H1 (cell line): Measurements from ENCODE around the gene CCDC91. TPM values are rescaled to one million over a fixed set of nuclear protein-coding genes. Genes with fewer than 3 reads are reported as not detected.

ENCODE experiments used
- CTCF ChIA-PET: fragments of 300-600 bp; sonication (Branson Sonifier 250); formaldehyde crosslinking; loops from one replicate; lab custom pipeline; 2021; ENCODE audit not compliant: partially characterized antibody; lab: Charles Lee
- POLR2A ChIA-PET: fragments of 300-600 bp; sonication (Branson Sonifier 250); formaldehyde crosslinking; loops from one replicate; lab custom pipeline; 2021; ENCODE audit warnings: inconsistent platforms; ENCODE audit not compliant: partially characterized antibody; lab: Charles Lee
- DNase-seq, 2 experiments: peaks; one replicate each; pipeline versions ENCODE4 v3.0.0 to v3.0.0-alpha.2; 2010 to 2022; ENCODE audit warnings: low spot score in 2 of 2, low read depth in 1 of 2, mixed read lengths in 1 of 2
- FAIRE-seq: peaks from 2 replicates; lab custom pipeline; 2011; peaks lifted over from hg19 to GRCh38; lab: Jason Lieb, UNC
- H2AFZ ChIP-seq: 2 replicates; pipeline ENCODE4 v1.8.1; 2012; ENCODE audit warnings: low read length, inconsistent platforms
- H2AK5ac ChIP-seq: 2 replicates; pipeline ENCODE4 v1.6.1; 2013; ENCODE audit warnings: low read depth, low read length
- H2BK120ac ChIP-seq: replicated peaks from 2 replicates; pipeline ENCODE3; 2013; ENCODE audit warnings: low read depth, low read length, inconsistent platforms
- H2BK12ac ChIP-seq: 2 replicates; pipeline ENCODE4 v1.6.1; 2013; ENCODE audit warnings: low read depth, low read length
- H2BK15ac ChIP-seq: 2 replicates; pipeline ENCODE4 v1.6.1; 2013; ENCODE audit warnings: low read length
- H2BK20ac ChIP-seq: 2 replicates; pipeline ENCODE4 v1.6.1; 2013; ENCODE audit warnings: low read length
- H2BK5ac ChIP-seq: 2 replicates; pipeline ENCODE4 v1.6.1; 2013; ENCODE audit warnings: low read depth, low read length
- H3K14ac ChIP-seq: 2 replicates; pipeline ENCODE4 v1.6.1; 2013; ENCODE audit warnings: inconsistent platforms; ENCODE audit not compliant: insufficient read length
- H3K18ac ChIP-seq: 2 replicates; pipeline ENCODE4 v1.6.1; 2013; ENCODE audit warnings: low read length; ENCODE audit errors: extremely low read depth
- H3K23ac ChIP-seq: 2 replicates; pipeline ENCODE4 v1.6.1; 2013; ENCODE audit warnings: inconsistent platforms; ENCODE audit not compliant: insufficient read length
- H3K23me2 ChIP-seq: 2 replicates; pipeline ENCODE4 v1.6.1; 2013; ENCODE audit warnings: low read depth, low read length
- H3K27ac ChIP-seq: 2 replicates; pipeline ENCODE4 v1.6.1; 2011; ENCODE audit warnings: low read depth, low read length, inconsistent platforms
- H3K27me3 ChIP-seq, 4 experiments: replicated peaks in 1 of 4; 1 replicate in 1 of 4; 2 replicates in 3 of 4; pipeline versions ENCODE4 v1.6.1 to v1.8.1; 2011 to 2013; ENCODE audit warnings: low read length in 3 of 4, mild to moderate bottlenecking in 3 of 4, inconsistent platforms in 2 of 4, mixed read lengths in 2 of 4, moderate library complexity in 1 of 4; ENCODE audit not compliant: control insufficient read depth in 3 of 4, insufficient read depth in 3 of 4; ENCODE audit errors: extremely low read depth in 1 of 4
- H3K36me3 ChIP-seq, 4 experiments: 2 replicates each; pipeline versions ENCODE4 v1.6.1 to v1.8.1; 2011 to 2013; ENCODE audit warnings: mild to moderate bottlenecking in 4 of 4, low read length in 3 of 4, moderate library complexity in 2 of 4, control low read depth in 1 of 4, inconsistent platforms in 1 of 4; ENCODE audit not compliant: insufficient read depth in 4 of 4, control insufficient read depth in 2 of 4
- H3K4ac ChIP-seq: replicated peaks from 2 replicates; pipeline ENCODE3; 2013; ENCODE audit warnings: low read length, low read depth, mixed read lengths, inconsistent platforms; ENCODE audit not compliant: insufficient read length
- H3K4me1 ChIP-seq, 4 experiments: replicated peaks in 1 of 4; 1 replicate in 1 of 4; 2 replicates in 3 of 4; pipeline versions ENCODE4 v1.6.1 to v1.8.1; 2011 to 2013; ENCODE audit warnings: low read length in 3 of 4, inconsistent platforms in 2 of 4, mixed read lengths in 1 of 4; ENCODE audit not compliant: insufficient read depth in 4 of 4, control insufficient read depth in 3 of 4
- H3K4me2 ChIP-seq, 2 experiments: 2 replicates each; pipeline versions ENCODE4 v1.6.1 to v1.8.1; 2011 to 2013; ENCODE audit warnings: low read depth in 2 of 2, low read length in 2 of 2, control low read depth in 1 of 2, inconsistent platforms in 1 of 2, mild to moderate bottlenecking in 1 of 2; ENCODE audit not compliant: insufficient read depth in 1 of 2
- H3K4me3 ChIP-seq, 4 experiments: fragments of 200-600, 300-600 bp in 1 of 4; sonication (generic), shearing (Covaris generic), sonication (Bioruptor Twin) in 1 of 4; 2 replicates each; pipeline versions ENCODE4 v1.5.1 to v1.8.1; 2011 to 2016; ENCODE audit warnings: low read length in 4 of 4, low read depth in 3 of 4, control low read depth in 2 of 4, inconsistent platforms in 2 of 4, mild to moderate bottlenecking in 2 of 4, mixed read lengths in 1 of 4, moderate library complexity in 1 of 4; ENCODE audit not compliant: insufficient read depth in 2 of 4; ENCODE audit errors: extremely low read depth in 1 of 4
- H3K56ac ChIP-seq: replicated peaks from 2 replicates; pipeline ENCODE3; 2013; ENCODE audit warnings: low read depth, mild to moderate bottlenecking, mixed read lengths, low read length, inconsistent platforms; ENCODE audit not compliant: insufficient read length
- H3K79me1 ChIP-seq: 2 replicates; pipeline ENCODE4 v1.6.1; 2013; ENCODE audit warnings: low read depth, low read length, control low read depth
- H3K79me2 ChIP-seq, 2 experiments: 2 replicates each; pipeline versions ENCODE4 v1.6.1 to v1.8.1; 2012 to 2013; ENCODE audit warnings: low read length in 2 of 2, mild to moderate bottlenecking in 2 of 2, inconsistent platforms in 1 of 2; ENCODE audit not compliant: insufficient read depth in 2 of 2, control insufficient read depth in 1 of 2
- H3K9ac ChIP-seq, 4 experiments: replicated peaks in 1 of 4; 1 replicate in 1 of 4; 2 replicates in 3 of 4; pipeline versions ENCODE4 v1.6.1 to v1.8.1; 2011 to 2013; ENCODE audit warnings: low read depth in 3 of 4, low read length in 3 of 4, control low read depth in 2 of 4, mild to moderate bottlenecking in 2 of 4, moderate library complexity in 2 of 4, inconsistent platforms in 1 of 4; ENCODE audit errors: extremely low read depth in 1 of 4
- H3K9me3 ChIP-seq, 2 experiments: 2 replicates each; pipeline versions ENCODE4 v1.6.1 to v1.8.1; 2012 to 2013; ENCODE audit warnings: mild to moderate bottlenecking in 2 of 2, moderate library complexity in 2 of 2, control low read depth in 1 of 2, inconsistent platforms in 1 of 2, low read depth in 1 of 2, low read length in 1 of 2, mixed read lengths in 1 of 2; ENCODE audit not compliant: insufficient read depth in 2 of 2
- H4K20me1 ChIP-seq, 2 experiments: replicated peaks in 1 of 2; 2 replicates each; pipeline versions ENCODE3 to v1.8.1; 2011 to 2013; ENCODE audit warnings: inconsistent platforms in 2 of 2, low read length in 2 of 2, mild to moderate bottlenecking in 1 of 2; ENCODE audit not compliant: insufficient read depth in 2 of 2, control insufficient read depth in 1 of 2
- H4K5ac ChIP-seq: 2 replicates; pipeline ENCODE4 v1.6.1; 2013; ENCODE audit warnings: low read length, low read depth, mixed read lengths, inconsistent platforms; ENCODE audit not compliant: insufficient read length
- H4K8ac ChIP-seq: 2 replicates; pipeline ENCODE4 v1.8.0; 2013; ENCODE audit warnings: mild to moderate bottlenecking, moderate library complexity, low read length, inconsistent platforms; ENCODE audit not compliant: insufficient read depth; ENCODE audit errors: extremely low read depth
- H4K91ac ChIP-seq: replicated peaks from 2 replicates; pipeline ENCODE3; 2013; ENCODE audit warnings: low read length, mixed read lengths, inconsistent platforms; ENCODE audit not compliant: insufficient read length
- CBX8 ChIP-seq: fragments of 300-800, 300-1000 bp; sonication (generic); IDR thresholded peaks from 2 replicates; pipeline ENCODE4 v1.7.1; 2016; ENCODE audit warnings: low read depth, low read length, borderline replicate concordance
- JUN ChIP-seq: IDR thresholded peaks from 2 replicates; pipeline ENCODE4 v1.6.1; 2011; ENCODE audit warnings: low read depth, mild to moderate bottlenecking, improper control_type of control experiment, low read length
- POLR2A ChIP-seq, 2 experiments: IDR thresholded peaks; 1 replicate in 1 of 2; 2 replicates in 1 of 2; pipeline ENCODE4 v1.6.1; 2011; ENCODE audit warnings: low read depth in 2 of 2, low read length in 2 of 2, mild to moderate bottlenecking in 2 of 2; ENCODE audit errors: control extremely low read depth in 1 of 2
- POU5F1 ChIP-seq: IDR thresholded peaks from 2 replicates; pipeline ENCODE4 v1.6.1; 2011; ENCODE audit warnings: low read depth, mild to moderate bottlenecking, low read length, moderate library complexity
- RFX5 ChIP-seq: IDR thresholded peaks from 2 replicates; pipeline ENCODE4 v1.6.1; 2011; ENCODE audit warnings: low read depth, low read length, improper control_type of control experiment, borderline replicate concordance
- RXRA ChIP-seq: IDR thresholded peaks from 2 replicates; pipeline ENCODE4 v1.6.1; 2011; ENCODE audit warnings: low read depth, mild to moderate bottlenecking, low read length, moderate library complexity; ENCODE audit not compliant: insufficient read depth
- SIN3A ChIP-seq, 2 experiments: IDR thresholded peaks in 1 of 2; conservative IDR thresholded peaks in 1 of 2; 2 replicates each; pipeline ENCODE4 v1.6.1; 2011 to 2012; ENCODE audit warnings: low read length in 2 of 2, improper control_type of control experiment in 1 of 2, low read depth in 1 of 2, mild to moderate bottlenecking in 1 of 2
- TCF12 ChIP-seq: IDR thresholded peaks from 2 replicates; pipeline ENCODE4 v1.6.1; 2011; ENCODE audit warnings: low read depth, mild to moderate bottlenecking, low read length
- WGBS, 2 experiments: shearing (Covaris generic) in 1 of 2; methylation state at CpG; one replicate each; pipeline versions ENCODE4 v1.1.6 to v1.1.7; 2013 to 2015; ENCODE audit warnings: low lambda C conversion rate in 2 of 2, mixed read lengths in 2 of 2, inconsistent platforms in 1 of 2, low coverage in 1 of 2, missing lambda C conversion rate in 1 of 2; ENCODE audit not compliant: insufficient replicate concordance in 2 of 2, insufficient coverage in 1 of 2, insufficient read length in 1 of 2; ENCODE audit errors: extremely low coverage in 1 of 2, missing lambda C conversion rate in 1 of 2; 5-methylcytosine and 5-hydroxymethylcytosine counted together
- polyA plus RNA-seq, 7 experiments: library from polyadenylated mRNA; depleted of rRNA in 3 of 7; stranded (reverse) in 5 of 7; unstranded in 2 of 7; fragments of >200 nt in 5 of 7; fragments of 200-250 nt in 2 of 7; gene quantifications; 1 replicate in 5 of 7; 2 replicates in 1 of 7; 4 replicates in 1 of 7; pipeline versions ENCODE4 v1.2.1 to v1.2.3, GENCODE V29; 2011 to 2013; ENCODE audit warnings: missing spikeins in 2 of 7, mixed read lengths in 2 of 7
- total RNA-seq: library from RNA; stranded (reverse); fragmentation: NEBNext Ultra II Directional; extraction: Animal tissue kit (Norgen Biotek cat#: 25700); gene quantifications from 2 replicates; pipeline ENCODE4 v1.2.1, GENCODE V29; 2021
- TF ChIP-seq, protein P1 (sequence below): IDR thresholded peaks from 2 replicates; pipeline ENCODE4 v1.6.1; 2012; ENCODE audit warnings: low read length, inconsistent platforms
- TF ChIP-seq, protein P2 (sequence below): IDR thresholded peaks from 2 replicates; pipeline ENCODE4 v1.6.1; 2011; ENCODE audit warnings: low read depth, mild to moderate bottlenecking, low read length; ENCODE audit not compliant: insufficient read depth

The CCDC91 gene
- total and polyA plus RNA-seq, 2 of the 8 experiments (the other 6 are each of a cell fraction or from before 2014, with no cell fraction given), result 8.6 to 23.1 TPM

DNA sequence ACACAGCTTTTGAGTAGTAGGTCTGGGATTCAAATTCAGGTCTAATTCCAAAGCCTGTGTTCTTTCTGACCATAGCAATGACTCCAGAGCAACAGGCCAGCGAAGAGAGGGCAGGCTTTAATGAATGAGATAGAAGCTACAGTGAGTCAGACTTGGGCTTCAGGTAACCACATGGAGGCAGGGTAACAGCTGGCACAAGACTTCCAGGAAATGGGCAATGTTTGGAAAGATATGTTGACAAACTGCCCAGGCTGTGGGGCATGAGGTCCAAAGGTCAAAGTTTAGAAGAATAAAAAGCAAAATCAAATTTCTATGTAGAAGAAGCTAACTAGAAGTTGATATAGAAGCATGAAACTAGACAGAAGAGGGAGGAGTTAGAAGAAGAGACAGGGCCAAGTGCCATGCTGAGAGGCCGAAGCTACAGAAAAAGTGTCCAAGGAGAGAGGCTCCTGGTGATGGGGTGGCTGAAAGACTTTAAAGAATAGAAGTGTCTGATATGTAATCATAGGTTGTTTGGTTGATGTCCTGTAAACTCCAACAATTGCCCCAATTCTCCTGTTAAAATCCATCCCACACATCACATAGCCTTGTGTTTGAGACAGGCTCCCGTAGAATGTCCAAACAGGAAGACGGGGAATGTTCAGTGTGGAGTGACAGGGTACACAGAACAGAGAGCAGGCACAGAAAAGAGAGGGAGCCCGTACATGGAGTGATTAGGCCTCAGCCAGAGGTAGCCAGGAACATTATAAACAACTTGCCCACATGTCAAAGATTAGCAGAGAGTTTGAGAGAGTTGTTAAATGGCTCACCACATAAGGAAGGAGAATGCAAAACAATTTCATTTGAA lies 384.7 kb downstream of the CCDC91 start:
- Histone ChIP-seq H4K5ac (no peak overlapping the region), H4K20me1 (no peaks in the 10 kb centered on the region), H3K27me3 (no peaks in the 10 kb centered on the region), H2AFZ (no peak overlapping the region), H3K9me3 (no peaks in the 10 kb centered on the region), H3K14ac (no peak overlapping the region), H3K56ac (no peak overlapping the region), H3K23ac (no peak overlapping the region), H2BK5ac (no peak overlapping the region), H2AK5ac (no peak overlapping the region), H4K8ac (no peak overlapping the region), H3K4me1 (no peaks in the 10 kb centered on the region), H3K79me2 (no peaks in the 10 kb centered on the region), H2BK12ac (no peak overlapping the region), H3K23me2 (no peaks in the 10 kb centered on the region), H3K9ac (no peak overlapping the region), H2BK20ac (no peak overlapping the region), H3K4me3 (no peak overlapping the region), H4K91ac (no peak overlapping the region), H3K18ac (no peak overlapping the region), H2BK120ac (no peak overlapping the region), H3K4me2 (no peak overlapping the region), H2BK15ac (no peak overlapping the region), H3K79me1 (no peaks in the 10 kb centered on the region), H3K36me3 (no peaks in the 10 kb centered on the region), H3K4ac (no peak overlapping the region), H3K27ac (no peak overlapping the region)
- WGBS, 2 experiments, result 87% methylated on average over 5 of the region's 5 CpGs; no CpG with 5 or more reads in 1 of the 2 experiments
- FAIRE-seq (no peak), DNase-seq (no peak)
- ChIA-PET POLR2A (interaction anchor here (0.6 kb wide), 1 partner anchor 51 kb away, joined by 6 read pairs; no protein-coding TSS in a partner anchor), CTCF (interaction anchor here (1.1 to 1.6 kb wide), 2 partner anchors 9 to 13 kb away, joined by 3 to 6 read pairs; no protein-coding TSS in a partner anchor)
- TF ChIP-seq, protein P1, sequence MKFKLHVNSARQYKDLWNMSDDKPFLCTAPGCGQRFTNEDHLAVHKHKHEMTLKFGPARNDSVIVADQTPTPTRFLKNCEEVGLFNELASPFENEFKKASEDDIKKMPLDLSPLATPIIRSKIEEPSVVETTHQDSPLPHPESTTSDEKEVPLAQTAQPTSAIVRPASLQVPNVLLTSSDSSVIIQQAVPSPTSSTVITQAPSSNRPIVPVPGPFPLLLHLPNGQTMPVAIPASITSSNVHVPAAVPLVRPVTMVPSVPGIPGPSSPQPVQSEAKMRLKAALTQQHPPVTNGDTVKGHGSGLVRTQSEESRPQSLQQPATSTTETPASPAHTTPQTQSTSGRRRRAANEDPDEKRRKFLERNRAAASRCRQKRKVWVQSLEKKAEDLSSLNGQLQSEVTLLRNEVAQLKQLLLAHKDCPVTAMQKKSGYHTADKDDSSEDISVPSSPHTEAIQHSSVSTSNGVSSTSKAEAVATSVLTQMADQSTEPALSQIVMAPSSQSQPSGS, result no peak
- TF ChIP-seq POU5F1, result no peak
- no peak for TF ChIP-seq JUN
- no peak for TF ChIP-seq RXRA
- TF ChIP-seq CBX8, result no peak
- no peak for TF ChIP-seq TCF12
- TF ChIP-seq SIN3A (conservative IDR thresholded peaks at IDR 0.05 in 1 of 2, IDR thresholded peaks at IDR 0.05 in 1 of 2; ENCODE audit: low read depth in 1 of 2, low read length in 2 of 2), result no peak
- TF ChIP-seq RFX5, result no peak
- TF ChIP-seq, protein P2, sequence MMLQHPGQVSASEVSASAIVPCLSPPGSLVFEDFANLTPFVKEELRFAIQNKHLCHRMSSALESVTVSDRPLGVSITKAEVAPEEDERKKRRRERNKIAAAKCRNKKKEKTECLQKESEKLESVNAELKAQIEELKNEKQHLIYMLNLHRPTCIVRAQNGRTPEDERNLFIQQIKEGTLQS, result no peak
- TF ChIP-seq POLR2A (IDR thresholded peaks at IDR 0.05; ENCODE audit: control extremely low read depth in 1 of 2, low read depth in 2 of 2, low read length in 2 of 2), result no peak
